HL-60/S4 treated with phorbol 12-myristate 13-acetate at 8.2 ng/mL for 4 days and 3 days (cell line): ENCODE data around the gene CAMKMT.

ENCODE experiments used
- in situ Hi-C: fragments of 300-500 bp; cut with MboI; formaldehyde crosslinking; loops from 2 replicates; pipeline ENCODE4 v1.15.0; 2022; ENCODE audit warnings: low sequenced_read_pairs

CAMKMT gene

DNA sequence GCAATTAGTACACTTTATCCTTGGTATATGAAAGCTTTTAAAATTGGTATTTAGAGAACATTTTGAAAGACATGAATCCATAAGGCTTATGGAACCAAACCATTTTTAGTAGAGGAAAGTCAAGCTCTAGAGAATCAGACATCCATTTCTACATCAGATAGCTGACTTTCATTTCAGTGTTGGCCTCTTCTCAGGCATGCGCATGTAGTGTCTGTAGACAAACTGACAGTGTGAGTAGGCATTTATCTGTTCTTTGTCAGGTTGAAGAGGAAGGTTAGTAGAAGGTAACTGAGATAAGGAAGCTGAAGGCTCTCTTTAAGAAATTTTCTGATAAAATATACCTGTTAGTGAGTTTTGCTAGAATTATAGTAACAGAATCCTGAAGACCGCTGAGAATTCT lies 357.8 kb downstream of the CAMKMT start:
- in situ Hi-C loops = no loop called here

DNA sequence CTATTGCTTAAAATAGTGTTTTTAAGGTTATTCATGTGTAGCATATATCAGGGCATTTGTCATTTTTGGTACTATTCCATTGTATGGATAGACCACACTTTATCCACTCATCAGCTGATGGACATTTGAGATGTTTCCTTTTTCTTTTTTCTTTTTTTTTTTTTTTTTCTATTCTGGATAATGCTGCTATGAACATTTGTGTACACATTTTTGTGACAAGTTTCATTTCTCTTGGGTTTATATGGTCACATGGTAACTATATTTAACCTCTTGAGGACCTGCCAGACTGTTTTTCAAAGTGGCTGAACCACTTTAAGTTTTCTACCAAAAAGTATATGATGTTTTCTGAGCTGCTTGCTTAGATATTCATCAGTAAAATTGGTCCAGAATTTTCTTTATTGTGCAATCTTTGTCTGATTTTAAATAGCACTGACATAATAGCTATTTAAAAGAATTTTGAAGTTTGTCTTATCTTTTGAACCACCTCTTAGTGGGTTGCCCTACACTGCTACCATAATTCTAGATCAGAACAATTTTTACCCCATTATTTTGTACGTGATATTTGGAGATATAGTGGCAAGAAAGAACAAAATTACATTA lies 360.4 kb downstream of the CAMKMT start:
- in situ Hi-C loops = no loop called here

GRCh38 chr2:44723921-44724320 lies 362.2 kb downstream of the CAMKMT start:
- in situ Hi-C loops = no loop called here

GRCh38 chr2:44730593-44730992 lies 368.8 kb downstream of the CAMKMT start:
- in situ Hi-C loops = no loop called here

DNA sequence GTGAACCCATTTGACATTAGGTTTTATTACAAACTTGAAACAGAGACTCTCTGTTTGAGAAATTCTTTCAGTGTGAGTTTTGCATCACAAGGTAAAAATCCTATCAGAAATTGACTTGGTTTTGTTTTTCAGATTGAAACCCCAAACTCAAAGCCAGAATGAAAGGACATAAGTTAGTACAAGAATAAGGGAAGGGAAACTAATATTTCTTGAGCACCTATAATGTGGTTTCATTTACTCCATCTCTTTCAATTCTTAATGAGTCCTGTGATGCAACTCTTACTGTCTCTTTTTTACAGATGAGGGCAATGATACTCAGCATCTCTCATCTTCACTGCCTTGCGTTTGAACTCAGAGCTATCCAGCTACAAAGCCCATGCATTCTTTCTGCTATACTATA lies 369.8 kb downstream of the CAMKMT start:
- in situ Hi-C loops = no loop called here

GRCh38 chr2:44736270-44736942 lies 374.7 kb downstream of the CAMKMT start:
- in situ Hi-C loops = no loop called here

DNA sequence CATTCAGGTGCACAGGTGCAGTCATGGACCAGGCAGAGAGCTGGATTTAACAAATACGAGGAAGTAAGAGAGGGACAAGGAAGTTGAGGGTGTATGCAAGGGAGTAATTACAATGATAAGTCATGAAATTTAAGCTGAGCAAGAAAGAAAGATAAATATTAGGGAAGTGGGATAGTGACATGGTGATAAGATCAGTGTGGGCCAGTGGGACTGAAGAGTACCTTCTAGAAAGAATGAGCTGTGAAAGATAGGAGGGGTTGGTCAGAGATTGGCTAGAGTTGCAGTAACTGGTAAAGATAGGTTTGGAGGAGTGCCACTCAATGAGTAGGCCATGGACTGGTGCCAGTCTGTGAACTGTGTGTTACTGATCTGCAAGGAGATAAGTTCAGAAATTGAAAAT lies 378.9 kb downstream of the CAMKMT start:
- in situ Hi-C loops = no loop called here

GRCh38 chr2:44741507-44741906 lies 379.8 kb downstream of the CAMKMT start:
- in situ Hi-C loops = no loop called here

DNA sequence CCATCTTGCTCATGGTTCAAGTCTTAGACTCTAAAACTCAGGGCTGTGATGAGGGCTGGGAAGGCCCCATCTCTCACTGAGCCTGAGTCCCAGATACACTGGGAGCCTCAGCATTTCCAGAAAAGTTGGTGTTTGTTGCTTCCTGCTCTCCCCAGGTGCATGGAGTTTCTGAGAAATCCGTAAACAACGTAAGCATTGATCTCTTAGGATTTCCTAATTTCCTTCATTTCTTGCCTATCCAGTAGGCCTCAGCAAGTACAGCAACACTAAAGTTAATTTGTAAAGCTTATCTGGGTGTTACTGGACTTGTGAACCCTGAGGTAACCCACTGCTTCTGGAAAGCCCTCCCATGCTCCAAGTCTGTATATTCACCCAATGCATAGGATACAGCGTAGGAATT lies 380.3 kb downstream of the CAMKMT start:
- in situ Hi-C loops = no loop called here

GRCh38 chr2:44743473-44743872 lies 381.7 kb downstream of the CAMKMT start:
- in situ Hi-C loops = no loop called here

- in situ Hi-C loops = no loop called here
Measured at GRCh38 chr2:44744961-44745892, 383.5 kb downstream of the CAMKMT start.

DNA sequence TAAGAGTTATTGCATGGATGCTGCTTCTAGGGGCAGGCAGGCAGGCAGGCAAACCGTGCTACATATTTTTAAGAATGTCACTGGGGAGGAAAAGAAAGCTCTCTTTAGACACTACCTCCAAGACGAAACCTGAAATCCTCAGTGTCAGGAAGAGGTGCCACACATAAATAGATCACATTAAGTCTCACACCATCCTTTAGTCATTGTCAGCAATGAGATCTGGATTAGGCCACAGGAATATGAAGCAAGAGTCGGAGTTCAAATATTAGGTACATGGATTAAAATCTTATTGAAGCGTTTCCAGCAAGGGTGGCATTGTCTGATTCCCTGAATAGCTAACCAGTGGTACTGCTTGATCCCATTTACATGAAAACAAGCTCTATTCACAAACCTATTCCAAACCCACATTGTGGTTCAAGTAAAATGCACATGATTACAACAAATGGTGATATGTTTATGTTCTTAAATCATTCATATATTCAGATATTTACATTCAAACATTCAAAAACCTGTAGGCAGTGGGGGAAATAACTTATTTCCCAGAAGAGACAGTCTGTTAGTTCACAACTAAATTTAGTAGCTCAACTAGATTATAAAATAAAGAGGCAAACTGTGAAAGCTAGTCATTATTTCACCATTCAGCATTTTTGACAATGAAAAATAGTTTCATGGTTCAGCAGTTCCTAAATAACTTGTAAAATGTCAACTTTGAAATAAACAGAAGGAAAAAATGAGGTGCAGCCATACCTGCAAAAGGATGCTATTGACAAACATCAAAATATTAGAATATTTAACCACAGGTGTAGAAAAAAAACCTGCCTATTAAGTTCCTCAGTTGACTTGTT lies 384.4 kb downstream of the CAMKMT start:
- in situ Hi-C loops = no loop called here

GRCh38 chr2:44746856-44747615 lies 385.3 kb downstream of the CAMKMT start:
- in situ Hi-C loops = no loop called here

DNA sequence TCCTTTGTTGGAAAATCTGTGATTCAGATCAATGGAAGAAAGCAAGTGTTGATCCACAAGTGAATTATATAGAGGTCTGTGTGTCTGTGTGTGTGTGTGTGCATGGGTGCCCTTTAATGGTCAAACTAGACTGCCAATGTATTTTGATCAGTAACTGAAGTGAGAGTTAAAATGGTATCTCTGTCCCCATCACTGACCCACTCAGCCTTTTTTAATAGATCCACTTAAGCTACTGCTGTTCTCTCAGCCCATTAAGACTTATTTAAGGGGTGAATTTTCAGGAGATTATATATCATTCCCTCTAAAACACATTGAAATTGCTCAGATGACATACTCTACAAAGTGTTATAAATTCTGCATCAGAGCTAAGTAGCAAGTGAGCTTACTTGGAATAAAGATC lies 386.0 kb downstream of the CAMKMT start:
- in situ Hi-C loops = no loop called here

DNA sequence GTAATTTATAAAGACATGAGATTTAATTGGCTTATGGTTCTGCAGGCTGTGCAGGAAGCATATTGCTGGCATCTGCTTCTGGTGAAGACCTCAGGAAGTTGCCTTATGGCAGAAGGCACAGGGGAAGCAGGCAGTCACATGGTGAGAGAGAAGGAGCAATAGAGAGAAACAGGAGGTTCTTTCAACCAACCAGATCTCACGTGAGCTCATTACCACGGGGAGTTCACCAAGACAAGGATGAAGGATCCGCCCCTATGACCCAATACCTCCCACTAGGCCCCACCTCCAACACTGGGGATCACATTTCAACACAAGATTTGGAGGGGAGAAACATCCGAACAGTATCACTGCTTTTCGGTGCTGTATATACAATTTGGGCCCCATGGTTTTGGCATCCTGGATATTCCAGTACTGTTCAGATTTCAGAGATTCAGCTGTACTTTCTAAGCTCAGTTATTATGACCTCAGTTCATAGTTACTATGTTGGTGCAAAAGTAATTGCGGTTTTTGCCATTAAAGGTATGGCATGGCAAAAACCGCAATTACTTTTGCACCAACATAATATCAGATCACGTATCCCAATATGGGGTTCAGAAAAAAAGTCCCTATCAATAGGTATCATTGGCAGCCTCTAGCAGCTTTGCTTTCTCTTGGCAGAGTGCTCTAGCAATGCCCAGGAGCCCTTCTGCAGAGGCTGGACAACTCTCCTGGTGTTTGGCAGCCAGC lies 390.2 kb downstream of the CAMKMT start:
- in situ Hi-C loops = no loop called here

- in situ Hi-C loops = no loop called here
Measured at GRCh38 chr2:44752761-44753160, 391.0 kb downstream of the CAMKMT start.

DNA sequence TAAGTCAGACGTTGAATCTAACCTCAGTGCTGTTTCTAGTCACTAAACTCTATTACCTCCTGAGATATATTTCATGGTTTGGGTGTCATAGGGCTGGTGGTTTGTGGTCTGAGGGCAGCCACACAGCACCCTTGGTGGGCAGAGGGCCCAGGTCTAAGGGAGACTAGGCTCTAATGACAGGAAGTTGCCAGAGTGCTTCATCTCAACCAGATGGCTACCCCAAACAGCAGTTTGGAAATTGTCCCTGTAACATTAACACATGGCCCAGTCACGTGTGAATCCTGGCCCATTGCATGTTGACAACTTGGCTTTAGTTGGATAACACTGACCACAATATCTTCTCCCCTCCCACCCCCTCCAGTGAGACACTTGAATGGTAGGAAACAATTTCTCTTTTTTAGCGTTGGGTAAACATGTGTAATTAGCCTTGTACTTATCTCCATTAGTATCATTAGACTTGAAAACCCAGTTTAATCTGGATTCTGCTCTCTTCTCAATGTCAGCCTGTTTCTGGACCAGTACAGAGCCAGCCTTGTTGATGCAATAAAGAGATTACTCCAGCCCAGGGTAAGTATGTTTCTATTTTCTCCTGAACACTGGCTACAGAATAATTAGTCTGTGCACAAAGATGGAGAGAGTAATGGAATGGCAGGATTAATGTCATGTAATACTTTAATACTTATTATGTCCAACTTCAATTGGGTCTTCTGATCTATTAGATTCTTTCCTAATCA lies 392.0 kb downstream of the CAMKMT start:
- in situ Hi-C loops = no loop called here

- in situ Hi-C loops = no loop called here
Measured at GRCh38 chr2:44758591-44758990, 396.8 kb downstream of the CAMKMT start.

DNA sequence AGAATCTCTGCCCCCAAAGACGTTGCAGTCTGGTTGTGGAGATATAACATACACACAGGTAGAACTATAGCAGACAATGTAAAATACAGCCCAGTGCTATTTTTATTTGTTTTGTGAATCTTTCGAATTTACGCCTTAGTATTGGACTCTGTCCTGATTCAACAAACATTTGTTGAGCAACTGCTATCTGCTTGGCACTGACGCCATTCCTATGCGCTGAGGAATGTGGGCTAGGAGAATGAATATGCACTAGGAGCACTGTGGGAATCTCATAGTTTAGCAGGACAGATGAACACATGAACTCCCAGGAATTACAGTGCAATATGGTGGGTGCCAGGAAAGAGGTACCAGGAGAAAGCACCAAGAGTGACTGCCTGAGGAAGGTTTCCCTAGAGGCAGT lies 398.1 kb downstream of the CAMKMT start:
- in situ Hi-C loops = no loop called here
